HG03139 (cell line): ENCODE measurements around the gene GALNT7.

Experiments
- ATAC-seq: cut with Tn5 transposase; IDR thresholded peaks from one replicate; pipeline ENCODE4 v1.9.1; 2021; ENCODE audit not compliant: unreplicated experiment

GALNT7 gene

GRCh38 chr4:173261052-173261451 is 92.4 kb downstream of the GALNT7 start:
- ATAC-seq = no peak

GRCh38 chr4:173262375-173262774 is 93.8 kb downstream of the GALNT7 start:
- no peak for ATAC-seq

GRCh38 chr4:173264245-173264644 is 95.6 kb downstream of the GALNT7 start:
- peak; percentile 25 for ATAC-seq

GRCh38 chr4:173264684-173265185 is 96.1 kb downstream of the GALNT7 start:
- peak; percentile 94 for ATAC-seq

- ATAC-seq = no peak
These were observed 97.1 kb downstream of the GALNT7 start for GRCh38 chr4:173265751-173266150.

GRCh38 chr4:173267711-173268110 is 99.1 kb downstream of the GALNT7 start:
- ATAC-seq = no peak

GRCh38 chr4:173269280-173269679 is 100.7 kb downstream of the GALNT7 start:
- ATAC-seq = no peak

GRCh38 chr4:173270312-173271027 is 101.9 kb downstream of the GALNT7 start:
- no peak for ATAC-seq

GRCh38 chr4:173272314-173272713 is 103.7 kb downstream of the GALNT7 start:
- no peak for ATAC-seq

DNA sequence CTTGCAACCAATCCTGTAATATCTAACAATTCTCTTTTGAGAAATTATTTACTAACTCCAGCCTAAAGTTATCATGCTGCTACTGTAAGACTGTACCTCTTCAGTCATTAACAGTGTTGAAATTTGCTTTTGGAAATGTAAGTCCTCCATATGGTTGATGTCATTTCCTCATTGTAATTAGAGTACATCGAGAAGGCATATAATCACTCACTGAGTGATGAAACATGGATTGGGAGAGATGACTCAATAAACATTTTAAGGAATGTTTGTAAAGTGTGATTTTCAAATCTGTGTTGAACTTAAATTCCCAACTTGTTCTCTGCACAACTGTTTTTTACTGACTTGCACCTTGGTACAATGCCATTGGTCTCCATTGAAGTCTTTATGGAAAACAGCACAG is 104.4 kb downstream of the GALNT7 start:
- no peak for ATAC-seq

DNA sequence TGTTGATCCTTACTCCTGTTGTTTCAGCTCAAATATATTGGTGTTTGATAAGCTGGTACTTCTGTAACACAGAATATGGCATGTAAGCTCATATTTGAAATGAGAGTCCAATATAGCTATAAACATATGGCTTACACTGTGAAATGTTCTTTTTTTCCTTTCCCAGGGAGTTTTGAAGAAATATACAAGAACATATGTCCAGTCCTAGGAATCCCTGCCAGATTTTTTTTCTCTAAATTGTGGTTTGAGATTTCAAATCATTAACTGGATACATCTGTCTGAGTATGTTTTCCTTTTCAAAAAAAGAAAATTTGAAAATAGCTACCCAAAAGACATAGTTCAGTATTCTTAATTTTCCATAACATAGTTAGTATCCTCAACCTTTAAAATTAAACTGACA is 105.3 kb downstream of the GALNT7 start:
- no peak for ATAC-seq

DNA sequence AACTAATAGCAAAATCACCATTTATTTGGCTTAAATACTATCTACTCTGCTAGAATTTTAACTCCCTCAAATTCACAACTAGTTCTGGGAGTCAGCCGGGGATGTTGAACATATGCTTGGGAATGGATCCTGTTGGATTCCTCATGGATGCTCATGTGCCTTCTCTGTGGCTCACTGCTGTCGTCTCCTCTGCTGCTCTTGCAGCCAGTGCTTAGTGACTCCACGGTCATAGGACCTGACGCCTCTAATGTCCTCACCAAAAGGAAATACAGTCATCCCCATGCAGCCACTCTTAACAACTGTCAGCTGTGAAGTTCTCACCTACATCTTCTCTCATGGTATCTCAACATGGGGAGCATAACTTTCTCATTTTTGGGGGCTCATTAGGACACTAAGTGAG is 106.1 kb downstream of the GALNT7 start:
- ATAC-seq = no peak

DNA sequence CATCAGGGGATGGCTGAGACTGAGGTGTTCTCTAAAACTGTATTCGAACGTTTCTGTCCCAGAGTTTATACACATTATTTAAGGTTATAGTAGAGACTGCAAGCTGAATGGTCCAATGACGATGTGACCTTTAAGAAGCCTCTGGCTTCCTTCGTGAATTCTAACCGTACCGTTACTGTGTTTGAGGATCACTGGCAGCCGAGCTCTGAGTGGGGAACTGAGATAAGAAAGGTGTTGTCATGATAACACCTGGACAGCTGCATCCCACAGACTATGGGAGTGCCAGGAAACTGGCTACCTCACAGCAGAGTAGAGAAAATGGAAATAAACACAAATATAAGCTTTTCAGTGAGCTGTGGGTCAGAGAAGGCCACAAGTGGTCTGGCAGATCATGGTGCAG is 106.5 kb downstream of the GALNT7 start:
- ATAC-seq = no peak

GRCh38 chr4:173277340-173277739 is 108.7 kb downstream of the GALNT7 start:
- ATAC-seq = no peak

DNA sequence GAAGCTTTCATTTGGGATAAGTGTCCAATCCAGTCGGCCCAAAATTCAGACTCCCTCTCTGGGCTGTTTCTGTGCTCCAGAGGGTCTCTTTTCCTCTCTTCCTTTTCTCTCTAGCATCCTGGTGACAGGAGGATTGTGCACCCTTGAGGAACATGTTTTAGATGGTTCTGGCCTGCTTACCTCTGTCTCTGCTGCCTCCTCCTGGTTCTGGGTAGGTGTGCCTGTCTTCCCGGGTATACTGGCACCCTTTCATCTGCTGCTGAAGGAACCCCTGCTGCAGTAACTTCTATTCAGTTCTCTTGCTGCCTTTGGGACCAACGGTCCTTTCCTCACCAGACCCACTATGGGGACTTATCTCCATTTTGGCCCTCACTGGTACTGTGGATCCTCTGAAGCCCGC is 112.4 kb downstream of the GALNT7 start:
- ATAC-seq = no peak

GRCh38 chr4:173281406-173282255 is 113.0 kb downstream of the GALNT7 start:
- no peak for ATAC-seq

- no peak for ATAC-seq
These were observed 113.6 kb downstream of the GALNT7 start for GRCh38 chr4:173282256-173282562.

GRCh38 chr4:173282626-173283025 is 114.0 kb downstream of the GALNT7 start:
- ATAC-seq = no peak

- no peak for ATAC-seq
These were observed 115.9 kb downstream of the GALNT7 start for GRCh38 chr4:173284463-173284862.

GRCh38 chr4:173287486-173287885 is 118.9 kb downstream of the GALNT7 start:
- no peak for ATAC-seq

GRCh38 chr4:173288296-173288695 is 119.7 kb downstream of the GALNT7 start:
- ATAC-seq = no peak

DNA sequence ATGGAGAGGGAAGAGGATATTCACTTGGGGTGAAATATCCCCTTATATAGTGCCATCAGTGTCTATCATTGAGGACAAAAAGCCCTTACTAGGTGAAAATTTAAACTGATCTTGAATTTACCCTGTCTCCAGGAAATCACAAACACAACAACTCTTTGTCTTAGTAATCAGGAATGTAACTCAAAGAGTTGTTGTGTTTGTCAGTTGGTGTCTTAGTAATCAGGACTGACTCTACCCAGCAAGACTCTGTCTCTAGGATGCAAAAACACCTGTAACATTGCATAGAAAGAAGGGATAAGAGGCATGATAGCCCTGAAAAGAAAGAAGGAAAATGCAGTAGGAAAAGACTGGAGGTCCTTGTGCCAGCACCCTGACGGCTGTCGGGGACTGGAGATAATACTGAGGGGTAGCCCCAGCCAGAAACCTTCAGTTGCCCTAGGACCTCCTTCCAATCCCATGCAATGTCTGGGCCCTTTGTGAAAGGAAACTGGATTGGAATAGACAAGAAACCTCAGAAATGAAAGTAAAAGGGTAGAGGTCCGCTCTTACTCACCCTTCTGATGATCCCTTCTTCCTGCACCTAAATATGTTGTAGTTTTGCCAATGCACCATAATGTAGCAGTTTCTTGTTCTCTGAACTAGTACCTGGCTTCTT is 120.2 kb downstream of the GALNT7 start:
- ATAC-seq = no peak
